HCT116 (cell line): ENCODE measurements around the gene ZBTB20. TPM values are rescaled to one million over a fixed set of nuclear protein-coding genes. Genes with fewer than 3 reads are reported as not detected.

ENCODE experiments used
- ATAC-seq: fragments of 200-7000 bp; cut with Tn5 transposase; 2 replicates; pipeline ENCODE4 v1.9.1; 2020; ENCODE audit warnings: mild to moderate bottlenecking, moderate library complexity
- BruUV-seq: library from RNA; stranded (reverse); fragments of 400-500 nt; replicated peaks from 2 replicates; lab custom pipeline; 2021; lab: Mats Ljungman, UMichigan
- CTCF ChIA-PET: fragments of 300-600 bp; sonication (Branson Sonifier 250); formaldehyde crosslinking; loops from one replicate; lab custom pipeline; 2021; ENCODE audit warnings: antibody characterized with exemption; lab: Charles Lee
- POLR2A ChIA-PET: fragments of 300-600, 350-600 bp; sonication (Branson Sonifier 250); formaldehyde crosslinking; loops from one replicate; lab custom pipeline; 2021; ENCODE audit warnings: antibody characterized with exemption; lab: Charles Lee
- RAD21 ChIA-PET, 2 experiments: fragments of 300-600 bp; sonication (Branson Sonifier 250); formaldehyde crosslinking; loops; one replicate each; lab custom pipeline; 2023; ENCODE audit warnings: low total read pairs in 2 of 2; ENCODE audit not compliant: uncharacterized antibody in 2 of 2, unreplicated experiment in 2 of 2, low non-redundant PET in 1 of 2; lab: Charles Lee
- DNase-seq: peaks from one replicate; pipeline ENCODE4 v3.0.0-alpha.2; 2010; ENCODE audit warnings: low read depth, low spot score
- H2AFZ ChIP-seq: fragments of 200-600 bp; shearing (Covaris generic), sonication (generic); 2 replicates; pipeline ENCODE4 v1.6.1; 2017; ENCODE audit warnings: low read depth, mixed run types, mixed read lengths, antibody characterized with exemption, low read length; ENCODE audit not compliant: poor library complexity, severe bottlenecking
- H3K27ac ChIP-seq: 2 replicates; pipeline ENCODE4 v1.5.1; 2012; ENCODE audit warnings: low read depth, low read length
- H3K27me3 ChIP-seq: fragments of 200-600 bp; sonication (generic); 2 replicates; pipeline ENCODE4 v1.6.1; 2016; ENCODE audit warnings: mixed run types, low read length, mixed read lengths; ENCODE audit not compliant: insufficient read depth
- H3K36me3 ChIP-seq, 2 experiments: fragments of 200-500 bp in 1 of 2; fragments of 200-600 bp in 1 of 2; sonication (Bioruptor generic) in 1 of 2; sonication (generic) in 1 of 2; 2 replicates each; pipeline versions ENCODE4 v1.5.1 to v1.6.1; 2014 to 2016; ENCODE audit warnings: low read length in 2 of 2, inconsistent platforms in 1 of 2, mixed read lengths in 1 of 2, mixed run types in 1 of 2; ENCODE audit not compliant: insufficient read depth in 2 of 2, control insufficient read depth in 1 of 2
- H3K4me1 ChIP-seq, 2 experiments: fragments of 200-600 bp in 1 of 2; sonication (generic) in 1 of 2; 2 replicates each; pipeline versions ENCODE4 v1.5.1 to v1.6.1; 2012 to 2017; ENCODE audit warnings: low read length in 2 of 2, inconsistent platforms in 1 of 2, mild to moderate bottlenecking in 1 of 2, mixed read lengths in 1 of 2, mixed run types in 1 of 2, moderate library complexity in 1 of 2; ENCODE audit not compliant: insufficient read depth in 2 of 2, control insufficient read depth in 1 of 2
- H3K4me2 ChIP-seq: fragments of 200-600 bp; sonication (generic); 2 replicates; pipeline ENCODE4 v1.6.1; 2017; ENCODE audit warnings: mixed run types, low read length, mixed read lengths
- H3K4me3 ChIP-seq, 2 experiments: fragments of 200-600 bp in 1 of 2; sonication (generic) in 1 of 2; replicated peaks in 1 of 2; 2 replicates each; pipeline ENCODE4 v1.5.1; 2011 to 2016; ENCODE audit warnings: low read length in 2 of 2, control low read depth in 1 of 2, low read depth in 1 of 2, mild to moderate bottlenecking in 1 of 2, mixed read lengths in 1 of 2, mixed run types in 1 of 2
- H3K79me2 ChIP-seq: fragments of 200-600 bp; sonication (generic); 2 replicates; pipeline ENCODE4 v1.6.1; 2017; ENCODE audit warnings: mild to moderate bottlenecking, mixed run types, low read length, moderate library complexity, mixed read lengths; ENCODE audit not compliant: insufficient read depth
- H3K9ac ChIP-seq: fragments of 200-600 bp; sonication (generic); 2 replicates; pipeline ENCODE4 v1.6.1; 2016; ENCODE audit warnings: low read length, mixed read lengths
- H3K9me2 ChIP-seq: fragments of 200-600 bp; sonication (generic), shearing (Covaris generic); 2 replicates; pipeline ENCODE4 v1.6.1; 2017; ENCODE audit warnings: mixed run types, mild to moderate bottlenecking, moderate library complexity; ENCODE audit not compliant: insufficient read depth
- H3K9me3 ChIP-seq, 2 experiments: fragments of 200-500 bp in 1 of 2; fragments of 200-600 bp in 1 of 2; sonication (Bioruptor generic) in 1 of 2; sonication (generic) in 1 of 2; 2 replicates each; pipeline ENCODE4 v1.6.1; 2014 to 2017; ENCODE audit warnings: low read length in 2 of 2, mixed read lengths in 2 of 2, inconsistent platforms in 1 of 2, low read depth in 1 of 2, mild to moderate bottlenecking in 1 of 2, mixed run types in 1 of 2, moderate library complexity in 1 of 2; ENCODE audit not compliant: control insufficient read depth in 1 of 2, insufficient read depth in 1 of 2
- H4K20me1 ChIP-seq: fragments of 200-600 bp; sonication (generic), shearing (Covaris generic); 2 replicates; pipeline ENCODE4 v1.6.1; 2017; ENCODE audit warnings: mixed run types, mild to moderate bottlenecking, moderate library complexity; ENCODE audit not compliant: insufficient read depth
- CEBPB ChIP-seq: IDR thresholded peaks from 2 replicates; pipeline ENCODE4 v1.6.1; 2012; ENCODE audit warnings: low read depth
- CTCF ChIP-seq, 3 experiments: fragments of 200-600 bp in 1 of 3; sonication (generic) in 1 of 3; IDR thresholded peaks in 2 of 3; conservative IDR thresholded peaks in 1 of 3; 2 replicates each; pipeline ENCODE4 v1.5.1; 2012 to 2017; ENCODE audit warnings: low read depth in 2 of 3, low read length in 2 of 3, antibody characterized with exemption in 1 of 3, borderline replicate concordance in 1 of 3, control low read depth in 1 of 3, mild to moderate bottlenecking in 1 of 3, mixed read lengths in 1 of 3, mixed run types in 1 of 3, moderate library complexity in 1 of 3; ENCODE audit not compliant: insufficient read depth in 1 of 3
- EZH2 ChIP-seq: fragments of 200-600 bp; sonication (generic); IDR thresholded peaks from 2 replicates; pipeline ENCODE4 v1.6.1; 2017; ENCODE audit warnings: antibody characterized with exemption, mixed run types
- MAX ChIP-seq: IDR thresholded peaks from 2 replicates; pipeline ENCODE4 v1.6.1; 2012
- POLR2A ChIP-seq: IDR thresholded peaks from 2 replicates; pipeline ENCODE4 v1.7.0; 2011; ENCODE audit warnings: borderline replicate concordance; ENCODE audit not compliant: insufficient read depth, insufficient read length; ENCODE audit errors: extremely low read depth
- POLR2AphosphoS5 ChIP-seq: IDR thresholded peaks from 2 replicates; pipeline ENCODE4 v1.6.1; 2011; ENCODE audit warnings: mild to moderate bottlenecking, low read depth, low read length, moderate library complexity
- REST ChIP-seq: IDR thresholded peaks from 2 replicates; pipeline ENCODE4 v1.6.1; 2012; ENCODE audit warnings: low read depth
- SIN3A ChIP-seq: IDR thresholded peaks from 2 replicates; pipeline ENCODE4 v1.6.1; 2012; ENCODE audit warnings: low read depth
- SRF ChIP-seq: IDR thresholded peaks from 2 replicates; pipeline ENCODE4 v1.6.1; 2012; ENCODE audit warnings: low read depth
- TCF7L2 ChIP-seq: IDR thresholded peaks from 2 replicates; pipeline ENCODE4 v1.7.0; 2011; ENCODE audit warnings: borderline replicate concordance, inconsistent platforms; ENCODE audit not compliant: insufficient read depth, insufficient read length; ENCODE audit errors: extremely low read depth
- ZBTB33 ChIP-seq: IDR thresholded peaks from 2 replicates; pipeline ENCODE4 v1.6.1; 2011; ENCODE audit warnings: mild to moderate bottlenecking, low read length, moderate library complexity; ENCODE audit not compliant: insufficient replicate concordance; ENCODE audit errors: extremely low read depth
- ZFX ChIP-seq: fragments of 450-650 bp; IDR thresholded peaks from 2 replicates; pipeline ENCODE4 v1.6.1; 2017
- ZNF274 ChIP-seq: fragments of 200-500 bp; sonication (Bioruptor generic); IDR thresholded peaks from 2 replicates; pipeline ENCODE4 v1.6.1; 2014; ENCODE audit warnings: mild to moderate bottlenecking, low read depth, low read length, inconsistent platforms
- intact Hi-C: fragments of 100-400 bp; cut with micrococcal nuclease; formaldehyde crosslinking; loops from 2 replicates; pipeline ENCODE4 v1.10.0; 2022
- total RNA-seq: library from RNA; stranded (reverse); gene quantifications from one replicate; pipeline ENCODE4 v1.2.1, GENCODE V29; 2021; ENCODE audit not compliant: unreplicated experiment

The ZBTB20 gene
- total RNA-seq, 1 experiment from 2014 or later = 42.1 TPM

GRCh38 chr3:114478801-114479200 lies 668.3 kb downstream of the ZBTB20 start:
- POLR2A ChIA-PET = no interaction called here
- H3K9me2 ChIP-seq = no peaks in the 10 kb centered on the region
- H3K9me3 ChIP-seq = no peaks in the 10 kb centered on the region
- TF ChIP-seq POLR2A = no peak
- TF ChIP-seq ZNF274 = no peak
- no peak for TF ChIP-seq TCF7L2
- no peak for TF ChIP-seq EZH2
- no peak for TF ChIP-seq POLR2AphosphoS5
- TF ChIP-seq SIN3A = no peak
- no peak for TF ChIP-seq CTCF (IDR thresholded peaks at IDR 0.05 in 2 of 3, conservative IDR thresholded peaks at IDR 0.05 in 1 of 3; ENCODE audit: borderline replicate concordance in 1 of 3, insufficient read depth in 1 of 3, low read depth in 2 of 3, low read length in 2 of 3)
- TF ChIP-seq SRF = no peak
- TF ChIP-seq ZBTB33 = no peak
- no peak for TF ChIP-seq ZFX
- no peak for TF ChIP-seq CEBPB
- no peak for TF ChIP-seq MAX
- TF ChIP-seq REST = no peak
- TF ChIP-seq, all 23 proteins: peak for 0
- H3K79me2 ChIP-seq = peaks cover 88% of the 10 kb centered on the region
- peaks cover 0 to 21% of the 10 kb centered on the region in 2 experiments; a peak in 3 of 4 replicates for H3K4me1 ChIP-seq
- no peak overlapping the region for H2AFZ ChIP-seq
- no peak overlapping the region for H3K4me2 ChIP-seq
- no peaks in the 10 kb centered on the region for H3K27me3 ChIP-seq
- ATAC-seq (no peak), DNase-seq (no peak)
- BruUV-seq = no TSS peak
- H4K20me1 ChIP-seq = no peaks in the 10 kb centered on the region
- CTCF ChIA-PET = no interaction called here
- no peak overlapping the region for H3K27ac ChIP-seq
- no peak overlapping the region for H3K4me3 ChIP-seq
- H3K36me3 ChIP-seq = no peaks in the 10 kb centered on the region
- H3K9ac ChIP-seq = no peak overlapping the region
- RAD21 ChIA-PET = no interaction called here
- intact Hi-C loops = no loop called here
